Measurements from ENCODE around the gene ACP7. TPM values are rescaled to one million over a fixed set of nuclear protein-coding genes. Genes with fewer than 3 reads are reported as not detected.

ACP7 gene
- total RNA-seq, 1 experiment from 2014 or later, result 0.15 TPM

GRCh38 chr19:39152066-39152465 lies 67.9 kb downstream of the ACP7 start:
- H3K4me1 Mint-ChIP-seq, result peaks cover 37 to 64% of the 10 kb centered on the region in 2 experiments
- H3K23ac ChIP-seq (ENCODE audit: insufficient read length, low read depth, low read length), result no peak overlapping the region
- H3K27ac ChIP-seq (ENCODE audit: insufficient read length, low read depth, low read length), result no peak overlapping the region
- no peak overlapping the region for H3K56ac ChIP-seq (ENCODE audit: insufficient read length, low read depth, low read length)
- no peaks in the 10 kb centered on the region for H4K20me1 ChIP-seq (ENCODE audit: control insufficient read depth, insufficient read depth, insufficient read length)
- H3K9me3 Mint-ChIP-seq, result peaks cover 7 to 9% of the 10 kb centered on the region in 2 experiments; a peak in 4 of 5 replicates
- no peak overlapping the region for H3K14ac ChIP-seq (ENCODE audit: insufficient read depth, low read length)
- H3K9me3 ChIP-seq (ENCODE audit: control insufficient read depth, low read depth, low read length), result no peaks in the 10 kb centered on the region
- no peak overlapping the region for H2BK15ac ChIP-seq (ENCODE audit: low read depth, low read length)
- H3K27me3 ChIP-seq (ENCODE audit: insufficient read depth, low read length), result no peaks in the 10 kb centered on the region
- no peak overlapping the region for H2BK5ac ChIP-seq (ENCODE audit: insufficient read length, low read length)
- no peak overlapping the region for H4K91ac ChIP-seq (ENCODE audit: insufficient read length, low read depth, low read length)
- DNase-seq, result no peak
- H3K4ac ChIP-seq (ENCODE audit: low read depth, low read length), result no peak overlapping the region
- no peak overlapping the region for H3K4me2 ChIP-seq (ENCODE audit: insufficient read depth, insufficient read length, low read length)
- H3K79me2 ChIP-seq (ENCODE audit: insufficient read depth, low read length), result no peaks in the 10 kb centered on the region
- WGBS (ENCODE audit: extremely low coverage, insufficient read length, low lambda C conversion rate), result no CpG with 5 or more reads among the region's 10 CpGs
- no peak overlapping the region for H2BK120ac ChIP-seq (ENCODE audit: low read depth, low read length, poor library complexity, severe bottlenecking)
- no peak overlapping the region for H2AFZ ChIP-seq (ENCODE audit: low read length)
- H3T11ph ChIP-seq (ENCODE audit: low read length), result no peak overlapping the region
- TF ChIP-seq CTCF (conservative IDR thresholded peaks at IDR 0.05), result no peak
- no peak overlapping the region for H4K8ac ChIP-seq (replicated peaks; ENCODE audit: insufficient read length, low read depth, low read length)
- H3K23me2 ChIP-seq (ENCODE audit: insufficient read length, low read depth, low read length, poor library complexity, severe bottlenecking), result no peaks in the 10 kb centered on the region
- no peak overlapping the region for H3K27ac Mint-ChIP-seq
- no peak overlapping the region for H4K5ac ChIP-seq (ENCODE audit: insufficient read length, low read depth, low read length)
- no peak overlapping the region; a peak in 1 of 5 replicates for H3K4me3 Mint-ChIP-seq
- no peaks in the 10 kb centered on the region for H3K79me1 ChIP-seq (ENCODE audit: insufficient read depth, low read depth, low read length, poor library complexity, severe bottlenecking)
- H2AK5ac ChIP-seq (ENCODE audit: insufficient read length, low read length), result no peak overlapping the region
- H3K27me3 Mint-ChIP-seq (ENCODE audit: low read depth), result no peaks in the 10 kb centered on the region
- H3K4me1 ChIP-seq (ENCODE audit: insufficient read depth, low read length), result peaks cover 3% of the 10 kb centered on the region; the same call in 1 of the 2 replicates
- peaks cover 8 to 14% (median 9%) of the 10 kb centered on the region in 3 experiments; a peak in 5 of 7 replicates for H3K36me3 Mint-ChIP-seq (ENCODE audit: insufficient read depth in 1 of 3, low read depth in 3 of 3)
- no peak overlapping the region for H3K18ac ChIP-seq (ENCODE audit: insufficient read length, low read depth, low read length)
- no peak overlapping the region for H2BK20ac ChIP-seq (ENCODE audit: low read depth, low read length, poor library complexity, severe bottlenecking)
- H3K9ac ChIP-seq (ENCODE audit: extremely low read depth, insufficient read length, low read length), result no peak overlapping the region
- no peak overlapping the region for H2BK12ac ChIP-seq (ENCODE audit: insufficient read length, low read depth, low read length)

All from H9 (cell line).